Erythroblast (primary cell): ENCODE data around the gene FNBP1.

Experiments
- GATA1 ChIP-seq: IDR thresholded peaks from 2 replicates; pipeline ENCODE4 v1.6.1; 2011; ENCODE audit warnings: low read depth, mild to moderate bottlenecking, control low read depth, low read length, moderate library complexity
- POLR2A ChIP-seq: IDR thresholded peaks from 2 replicates; pipeline ENCODE4 v1.6.1; 2011; ENCODE audit warnings: mild to moderate bottlenecking, low read length

GRCh38 chr9:130042885-130043653 is at the start of gene FNBP1:
- TF ChIP-seq POLR2A (no peak), GATA1 (no peak)
